Measurements from ENCODE around the gene CUBN. TPM values are rescaled to one million over a fixed set of nuclear protein-coding genes. Genes with fewer than 3 reads are reported as not detected.

Gene CUBN
- total and polyA plus RNA-seq, 2 of the 13 experiments (the other 11 are each of a cell fraction or from before 2014, with no cell fraction given), result 0.27 to 0.32 TPM

DNA sequence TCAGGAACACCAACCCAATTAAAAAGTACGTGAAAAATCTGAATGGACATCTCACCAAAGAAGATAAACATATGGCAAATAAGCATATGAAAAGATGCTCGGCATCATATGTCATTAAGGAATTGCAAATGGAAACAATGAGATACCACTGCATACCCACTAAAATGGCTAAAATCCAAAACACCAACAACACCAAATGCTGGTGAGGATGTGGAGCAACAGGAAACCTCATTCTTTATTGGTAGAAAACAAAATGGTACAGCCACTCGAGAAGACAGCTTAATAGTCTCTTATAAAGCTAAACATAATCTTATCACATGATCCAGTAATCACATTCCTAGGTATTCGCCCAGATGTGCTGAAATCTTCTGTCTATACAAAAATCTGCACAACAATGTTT lies 325.5 kb downstream of the CUBN start (continued):
- TF ChIP-seq, protein P1, sequence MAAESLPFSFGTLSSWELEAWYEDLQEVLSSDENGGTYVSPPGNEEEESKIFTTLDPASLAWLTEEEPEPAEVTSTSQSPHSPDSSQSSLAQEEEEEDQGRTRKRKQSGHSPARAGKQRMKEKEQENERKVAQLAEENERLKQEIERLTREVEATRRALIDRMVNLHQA (CRISPR knock-in tag; IDR thresholded peaks at IDR 0.05), result no peak
- TF ChIP-seq ZNF572 (CRISPR knock-in tag; IDR thresholded peaks at IDR 0.05), result no peak
- no peak for TF ChIP-seq ZNF264 (CRISPR knock-in tag; IDR thresholded peaks at IDR 0.05)
- TF ChIP-seq TBX2 (CRISPR knock-in tag; IDR thresholded peaks at IDR 0.05; ENCODE audit: borderline replicate concordance), result no peak
- no peak for TF ChIP-seq ZNF256 (CRISPR knock-in tag; conservative IDR thresholded peaks at IDR 0.05)
- TF ChIP-seq ZNF468 (CRISPR knock-in tag; IDR thresholded peaks at IDR 0.05), result no peak
- TF ChIP-seq ATRX (CRISPR knock-in tag; IDR thresholded peaks at IDR 0.05; ENCODE audit: borderline replicate concordance), result no peak
- no peak for TF ChIP-seq CC2D1A (CRISPR knock-in tag; IDR thresholded peaks at IDR 0.05)
- TF ChIP-seq, protein P2, sequence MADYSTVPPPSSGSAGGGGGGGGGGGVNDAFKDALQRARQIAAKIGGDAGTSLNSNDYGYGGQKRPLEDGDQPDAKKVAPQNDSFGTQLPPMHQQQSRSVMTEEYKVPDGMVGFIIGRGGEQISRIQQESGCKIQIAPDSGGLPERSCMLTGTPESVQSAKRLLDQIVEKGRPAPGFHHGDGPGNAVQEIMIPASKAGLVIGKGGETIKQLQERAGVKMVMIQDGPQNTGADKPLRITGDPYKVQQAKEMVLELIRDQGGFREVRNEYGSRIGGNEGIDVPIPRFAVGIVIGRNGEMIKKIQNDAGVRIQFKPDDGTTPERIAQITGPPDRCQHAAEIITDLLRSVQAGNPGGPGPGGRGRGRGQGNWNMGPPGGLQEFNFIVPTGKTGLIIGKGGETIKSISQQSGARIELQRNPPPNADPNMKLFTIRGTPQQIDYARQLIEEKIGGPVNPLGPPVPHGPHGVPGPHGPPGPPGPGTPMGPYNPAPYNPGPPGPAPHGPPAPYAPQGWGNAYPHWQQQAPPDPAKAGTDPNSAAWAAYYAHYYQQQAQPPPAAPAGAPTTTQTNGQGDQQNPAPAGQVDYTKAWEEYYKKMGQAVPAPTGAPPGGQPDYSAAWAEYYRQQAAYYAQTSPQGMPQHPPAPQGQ (CRISPR knock-in tag; IDR thresholded peaks at IDR 0.05; ENCODE audit: borderline replicate concordance), result no peak
- TF ChIP-seq TAF1 (CRISPR knock-in tag; IDR thresholded peaks at IDR 0.05), result no peak
- TF ChIP-seq FLYWCH1 (CRISPR knock-in tag; IDR thresholded peaks at IDR 0.05), result no peak
- no peak for TF ChIP-seq PHF8 (CRISPR knock-in tag; IDR thresholded peaks at IDR 0.05)
- TF ChIP-seq SSRP1 (CRISPR knock-in tag; IDR thresholded peaks at IDR 0.05), result no peak

DNA sequence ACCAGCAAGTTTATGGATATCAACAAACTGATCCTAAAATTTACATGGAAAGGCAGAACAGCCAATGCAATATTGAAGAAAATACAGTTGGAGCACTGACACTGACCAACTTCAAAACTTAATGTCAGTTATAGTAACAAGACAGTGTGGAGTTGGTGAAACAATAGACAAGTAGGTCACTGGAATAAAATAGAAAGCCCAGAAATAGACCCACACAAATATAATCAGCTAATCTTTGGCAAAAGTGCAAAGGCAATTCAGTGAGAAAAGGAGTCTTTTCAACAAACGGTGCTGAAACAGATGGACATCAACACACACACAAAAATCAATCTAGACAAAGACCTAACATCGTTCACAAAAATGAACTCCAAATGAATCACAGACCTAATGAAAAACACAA lies 326.1 kb downstream of the CUBN start:
- 91% methylated on average over 2 of the region's 2 CpGs for WGBS (ENCODE audit: low lambda C conversion rate)
- intact Hi-C loops (cut with micrococcal nuclease; ENCODE audit: unreplicated experiment), result no loop called here
- CTCF ChIA-PET (ENCODE audit: low intra/inter-chr PET ratio, low total read pairs), result no interaction called here
- Histone ChIP-seq H2AFZ (ENCODE audit: low read length) (no peak overlapping the region), H3K4me1 (ENCODE audit: insufficient read depth, low read length) (peaks cover 13% of the 10 kb centered on the region), H3K27me3 (ENCODE audit: control insufficient read depth in 1 of 2, insufficient read depth in 2 of 2, low read length in 2 of 2) (no peaks in the 10 kb centered on the region), H3K27ac (ENCODE audit: extremely low read length, insufficient read depth, low read length) (no peak overlapping the region), H3K9ac (ENCODE audit: insufficient read depth, low read depth, low read length) (no peak overlapping the region), H4K20me1 (ENCODE audit: insufficient read depth, low read length) (no peaks in the 10 kb centered on the region), H3K36me3 (replicated peaks in 1 of 2; ENCODE audit: control insufficient read depth in 1 of 2, insufficient read depth in 2 of 2, low read length in 2 of 2) (no peaks in the 10 kb centered on the region), H3K79me2 (ENCODE audit: insufficient read depth, low read length) (peaks cover 5% of the 10 kb centered on the region), H3K9me3 (ENCODE audit: low read length) (no peaks in the 10 kb centered on the region), H3K4me3 (replicated peaks in 1 of 3; ENCODE audit: insufficient read depth in 1 of 3, low read depth in 2 of 3, low read length in 3 of 3) (no peak overlapping the region), H3K4me2 (ENCODE audit: low read depth, low read length) (no peak overlapping the region)
- no peak for FAIRE-seq
- no TSS peak for BruUV-seq (replicated peaks)
- POLR2A ChIA-PET, result no interaction called here
- in situ Hi-C loops (cut with HindIII; ENCODE audit: extremely low pct_ligation_motif_present, low pct_unique_long_range_greater_than_20kb), result no loop called here
- TF ChIP-seq ZNF777 (CRISPR knock-in tag; IDR thresholded peaks at IDR 0.05) (no peak), NFE2 (CRISPR knock-in tag; IDR thresholded peaks at IDR 0.05) (no peak), SOX6 (IDR thresholded peaks at IDR 0.05) (no peak), SOX6 (CRISPR knock-in tag; IDR thresholded peaks at IDR 0.05) (no peak)
- no peak for ATAC-seq
- no peak for DNase-seq (ENCODE audit: low spot score)
